H1 (cell line): Measurements from ENCODE around the gene EFNA3. TPM values are rescaled to one million over a fixed set of nuclear protein-coding genes. Genes with fewer than 3 reads are reported as not detected.

Source experiments
- CTCF ChIA-PET: fragments of 300-600 bp; sonication (Branson Sonifier 250); formaldehyde crosslinking; loops from one replicate; lab custom pipeline; 2021; ENCODE audit not compliant: partially characterized antibody; lab: Charles Lee
- POLR2A ChIA-PET: fragments of 300-600 bp; sonication (Branson Sonifier 250); formaldehyde crosslinking; loops from one replicate; lab custom pipeline; 2021; ENCODE audit warnings: inconsistent platforms; ENCODE audit not compliant: partially characterized antibody; lab: Charles Lee
- DNase-seq, 2 experiments: peaks; one replicate each; pipeline versions ENCODE4 v3.0.0 to v3.0.0-alpha.2; 2010 to 2022; ENCODE audit warnings: low spot score in 2 of 2, low read depth in 1 of 2, mixed read lengths in 1 of 2
- FAIRE-seq: peaks from 2 replicates; lab custom pipeline; 2011; peaks lifted over from hg19 to GRCh38; lab: Jason Lieb, UNC
- H2AFZ ChIP-seq: 2 replicates; pipeline ENCODE4 v1.8.1; 2012; ENCODE audit warnings: low read length, inconsistent platforms
- H2AK5ac ChIP-seq: 2 replicates; pipeline ENCODE4 v1.6.1; 2013; ENCODE audit warnings: low read depth, low read length
- H2BK120ac ChIP-seq: replicated peaks from 2 replicates; pipeline ENCODE3; 2013; ENCODE audit warnings: low read depth, low read length, inconsistent platforms
- H2BK12ac ChIP-seq: 2 replicates; pipeline ENCODE4 v1.6.1; 2013; ENCODE audit warnings: low read depth, low read length
- H2BK15ac ChIP-seq: 2 replicates; pipeline ENCODE4 v1.6.1; 2013; ENCODE audit warnings: low read length
- H2BK20ac ChIP-seq: 2 replicates; pipeline ENCODE4 v1.6.1; 2013; ENCODE audit warnings: low read length
- H2BK5ac ChIP-seq: 2 replicates; pipeline ENCODE4 v1.6.1; 2013; ENCODE audit warnings: low read depth, low read length
- H3K14ac ChIP-seq: 2 replicates; pipeline ENCODE4 v1.6.1; 2013; ENCODE audit warnings: inconsistent platforms; ENCODE audit not compliant: insufficient read length
- H3K18ac ChIP-seq: 2 replicates; pipeline ENCODE4 v1.6.1; 2013; ENCODE audit warnings: low read length; ENCODE audit errors: extremely low read depth
- H3K23ac ChIP-seq: 2 replicates; pipeline ENCODE4 v1.6.1; 2013; ENCODE audit warnings: inconsistent platforms; ENCODE audit not compliant: insufficient read length
- H3K23me2 ChIP-seq: 2 replicates; pipeline ENCODE4 v1.6.1; 2013; ENCODE audit warnings: low read depth, low read length
- H3K27ac ChIP-seq: 2 replicates; pipeline ENCODE4 v1.6.1; 2011; ENCODE audit warnings: low read depth, low read length, inconsistent platforms
- H3K27me3 ChIP-seq, 4 experiments: replicated peaks in 1 of 4; 1 replicate in 1 of 4; 2 replicates in 3 of 4; pipeline versions ENCODE4 v1.6.1 to v1.8.1; 2011 to 2013; ENCODE audit warnings: low read length in 3 of 4, mild to moderate bottlenecking in 3 of 4, inconsistent platforms in 2 of 4, mixed read lengths in 2 of 4, moderate library complexity in 1 of 4; ENCODE audit not compliant: control insufficient read depth in 3 of 4, insufficient read depth in 3 of 4; ENCODE audit errors: extremely low read depth in 1 of 4
- H3K36me3 ChIP-seq, 4 experiments: 2 replicates each; pipeline versions ENCODE4 v1.6.1 to v1.8.1; 2011 to 2013; ENCODE audit warnings: mild to moderate bottlenecking in 4 of 4, low read length in 3 of 4, moderate library complexity in 2 of 4, control low read depth in 1 of 4, inconsistent platforms in 1 of 4; ENCODE audit not compliant: insufficient read depth in 4 of 4, control insufficient read depth in 2 of 4
- H3K4ac ChIP-seq: replicated peaks from 2 replicates; pipeline ENCODE3; 2013; ENCODE audit warnings: low read length, low read depth, mixed read lengths, inconsistent platforms; ENCODE audit not compliant: insufficient read length
- H3K4me1 ChIP-seq, 4 experiments: replicated peaks in 1 of 4; 1 replicate in 1 of 4; 2 replicates in 3 of 4; pipeline versions ENCODE4 v1.6.1 to v1.8.1; 2011 to 2013; ENCODE audit warnings: low read length in 3 of 4, inconsistent platforms in 2 of 4, mixed read lengths in 1 of 4; ENCODE audit not compliant: insufficient read depth in 4 of 4, control insufficient read depth in 3 of 4
- H3K4me2 ChIP-seq, 2 experiments: 2 replicates each; pipeline versions ENCODE4 v1.6.1 to v1.8.1; 2011 to 2013; ENCODE audit warnings: low read depth in 2 of 2, low read length in 2 of 2, control low read depth in 1 of 2, inconsistent platforms in 1 of 2, mild to moderate bottlenecking in 1 of 2; ENCODE audit not compliant: insufficient read depth in 1 of 2
- H3K4me3 ChIP-seq, 4 experiments: fragments of 200-600, 300-600 bp in 1 of 4; sonication (generic), shearing (Covaris generic), sonication (Bioruptor Twin) in 1 of 4; 2 replicates each; pipeline versions ENCODE4 v1.5.1 to v1.8.1; 2011 to 2016; ENCODE audit warnings: low read length in 4 of 4, low read depth in 3 of 4, control low read depth in 2 of 4, inconsistent platforms in 2 of 4, mild to moderate bottlenecking in 2 of 4, mixed read lengths in 1 of 4, moderate library complexity in 1 of 4; ENCODE audit not compliant: insufficient read depth in 2 of 4; ENCODE audit errors: extremely low read depth in 1 of 4
- H3K56ac ChIP-seq: replicated peaks from 2 replicates; pipeline ENCODE3; 2013; ENCODE audit warnings: low read depth, mild to moderate bottlenecking, mixed read lengths, low read length, inconsistent platforms; ENCODE audit not compliant: insufficient read length
- H3K79me1 ChIP-seq: 2 replicates; pipeline ENCODE4 v1.6.1; 2013; ENCODE audit warnings: low read depth, low read length, control low read depth
- H3K79me2 ChIP-seq, 2 experiments: 2 replicates each; pipeline versions ENCODE4 v1.6.1 to v1.8.1; 2012 to 2013; ENCODE audit warnings: low read length in 2 of 2, mild to moderate bottlenecking in 2 of 2, inconsistent platforms in 1 of 2; ENCODE audit not compliant: insufficient read depth in 2 of 2, control insufficient read depth in 1 of 2
- H3K9ac ChIP-seq, 4 experiments: replicated peaks in 1 of 4; 1 replicate in 1 of 4; 2 replicates in 3 of 4; pipeline versions ENCODE4 v1.6.1 to v1.8.1; 2011 to 2013; ENCODE audit warnings: low read depth in 3 of 4, low read length in 3 of 4, control low read depth in 2 of 4, mild to moderate bottlenecking in 2 of 4, moderate library complexity in 2 of 4, inconsistent platforms in 1 of 4; ENCODE audit errors: extremely low read depth in 1 of 4
- H3K9me3 ChIP-seq, 2 experiments: 2 replicates each; pipeline versions ENCODE4 v1.6.1 to v1.8.1; 2012 to 2013; ENCODE audit warnings: mild to moderate bottlenecking in 2 of 2, moderate library complexity in 2 of 2, control low read depth in 1 of 2, inconsistent platforms in 1 of 2, low read depth in 1 of 2, low read length in 1 of 2, mixed read lengths in 1 of 2; ENCODE audit not compliant: insufficient read depth in 2 of 2
- H4K20me1 ChIP-seq, 2 experiments: replicated peaks in 1 of 2; 2 replicates each; pipeline versions ENCODE3 to v1.8.1; 2011 to 2013; ENCODE audit warnings: inconsistent platforms in 2 of 2, low read length in 2 of 2, mild to moderate bottlenecking in 1 of 2; ENCODE audit not compliant: insufficient read depth in 2 of 2, control insufficient read depth in 1 of 2
- H4K5ac ChIP-seq: 2 replicates; pipeline ENCODE4 v1.6.1; 2013; ENCODE audit warnings: low read length, low read depth, mixed read lengths, inconsistent platforms; ENCODE audit not compliant: insufficient read length
- H4K8ac ChIP-seq: 2 replicates; pipeline ENCODE4 v1.8.0; 2013; ENCODE audit warnings: mild to moderate bottlenecking, moderate library complexity, low read length, inconsistent platforms; ENCODE audit not compliant: insufficient read depth; ENCODE audit errors: extremely low read depth
- H4K91ac ChIP-seq: replicated peaks from 2 replicates; pipeline ENCODE3; 2013; ENCODE audit warnings: low read length, mixed read lengths, inconsistent platforms; ENCODE audit not compliant: insufficient read length
- BCL11A ChIP-seq, 2 experiments: IDR thresholded peaks; one replicate each; pipeline ENCODE4 v1.6.1; 2011; ENCODE audit warnings: low read depth in 2 of 2, low read length in 2 of 2, mild to moderate bottlenecking in 2 of 2
- CBX5 ChIP-seq: fragments of 300-800, 300-1000 bp; sonication (generic); IDR thresholded peaks from 2 replicates; pipeline ENCODE4 v1.7.1; 2016; ENCODE audit warnings: antibody characterized with exemption, low read length, low read depth
- HDAC2 ChIP-seq, 2 experiments: fragments of 300-600 bp in 1 of 2; sonication (generic) in 1 of 2; IDR thresholded peaks; 2 replicates each; pipeline ENCODE4 v1.6.1; 2011 to 2012; ENCODE audit warnings: low read depth in 2 of 2, low read length in 2 of 2, mild to moderate bottlenecking in 2 of 2, moderate library complexity in 2 of 2, borderline replicate concordance in 1 of 2, inconsistent platforms in 1 of 2
- HDAC6 ChIP-seq: IDR thresholded peaks from one replicate; pipeline ENCODE4 v1.7.1; 2012; ENCODE audit warnings: low read depth, mild to moderate bottlenecking, inconsistent platforms, low read length, moderate library complexity
- JUN ChIP-seq: IDR thresholded peaks from 2 replicates; pipeline ENCODE4 v1.6.1; 2011; ENCODE audit warnings: low read depth, mild to moderate bottlenecking, improper control_type of control experiment, low read length
- JUND ChIP-seq: IDR thresholded peaks from 2 replicates; pipeline ENCODE4 v1.6.1; 2011; ENCODE audit warnings: mild to moderate bottlenecking, improper control_type of control experiment, low read length
- KDM5A ChIP-seq: fragments of 200-600 bp; IDR thresholded peaks from 2 replicates; pipeline ENCODE4 v1.7.1; 2012; ENCODE audit warnings: mild to moderate bottlenecking, low read length, inconsistent platforms, mixed read lengths
- NANOG ChIP-seq: IDR thresholded peaks from 2 replicates; pipeline ENCODE4 v1.6.1; 2011; ENCODE audit warnings: low read length, low read depth, mild to moderate bottlenecking, inconsistent platforms; ENCODE audit not compliant: insufficient read depth, poor library complexity, severe bottlenecking
- SIX5 ChIP-seq: IDR thresholded peaks from 2 replicates; pipeline ENCODE4 v1.6.1; 2011; ENCODE audit warnings: mild to moderate bottlenecking, low read depth, low read length
- TBP ChIP-seq: IDR thresholded peaks from 2 replicates; pipeline ENCODE4 v1.6.1; 2011; ENCODE audit warnings: low read depth, low read length, improper control_type of control experiment
- TCF12 ChIP-seq: IDR thresholded peaks from 2 replicates; pipeline ENCODE4 v1.6.1; 2011; ENCODE audit warnings: low read depth, mild to moderate bottlenecking, low read length
- TEAD4 ChIP-seq: IDR thresholded peaks from 2 replicates; pipeline ENCODE4 v1.6.1; 2012; ENCODE audit warnings: low read depth, low read length, inconsistent platforms, mixed read lengths
- ZNF274 ChIP-seq: IDR thresholded peaks from 2 replicates; pipeline ENCODE4 v1.7.0; 2012; ENCODE audit warnings: low read length, borderline replicate concordance; ENCODE audit errors: extremely low read depth
- WGBS, 2 experiments: shearing (Covaris generic) in 1 of 2; methylation state at CpG; one replicate each; pipeline versions ENCODE4 v1.1.6 to v1.1.7; 2013 to 2015; ENCODE audit warnings: low lambda C conversion rate in 2 of 2, mixed read lengths in 2 of 2, inconsistent platforms in 1 of 2, low coverage in 1 of 2, missing lambda C conversion rate in 1 of 2; ENCODE audit not compliant: insufficient replicate concordance in 2 of 2, insufficient coverage in 1 of 2, insufficient read length in 1 of 2; ENCODE audit errors: extremely low coverage in 1 of 2, missing lambda C conversion rate in 1 of 2; 5-methylcytosine and 5-hydroxymethylcytosine counted together
- polyA plus RNA-seq, 7 experiments: library from polyadenylated mRNA; depleted of rRNA in 3 of 7; stranded (reverse) in 5 of 7; unstranded in 2 of 7; fragments of >200 nt in 5 of 7; fragments of 200-250 nt in 2 of 7; gene quantifications; 1 replicate in 5 of 7; 2 replicates in 1 of 7; 4 replicates in 1 of 7; pipeline versions ENCODE4 v1.2.1 to v1.2.3, GENCODE V29; 2011 to 2013; ENCODE audit warnings: missing spikeins in 2 of 7, mixed read lengths in 2 of 7
- total RNA-seq: library from RNA; stranded (reverse); fragmentation: NEBNext Ultra II Directional; extraction: Animal tissue kit (Norgen Biotek cat#: 25700); gene quantifications from 2 replicates; pipeline ENCODE4 v1.2.1, GENCODE V29; 2021
- TF ChIP-seq, protein P1 (sequence below): IDR thresholded peaks from 2 replicates; pipeline ENCODE4 v1.6.1; 2011; ENCODE audit warnings: low read depth, mild to moderate bottlenecking, low read length; ENCODE audit not compliant: insufficient read depth

EFNA3 gene
- total and polyA plus RNA-seq, 2 of the 8 experiments (the other 6 are each of a cell fraction or from before 2014, with no cell fraction given) = 10.8 to 13.8 TPM

DNA sequence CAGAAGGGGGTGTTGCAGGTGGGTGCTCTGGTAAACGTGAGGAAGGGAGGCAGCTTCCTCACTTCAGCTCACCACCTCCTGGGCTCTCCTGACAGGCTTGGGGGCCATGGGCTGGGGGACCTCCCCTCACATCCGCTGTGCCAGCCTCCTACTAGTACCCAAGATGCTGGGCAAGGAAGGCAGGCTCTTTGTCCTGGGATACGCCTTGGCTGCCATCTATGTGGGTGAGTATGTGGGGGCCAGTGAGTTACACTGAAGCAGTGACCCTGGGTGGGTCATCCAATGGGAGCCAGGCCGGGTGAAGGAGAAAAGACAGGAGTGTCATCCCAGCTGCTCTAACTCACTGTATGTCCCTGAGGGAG is 39.3 kb upstream of the EFNA3 start:
- H4K8ac ChIP-seq = no peak overlapping the region
- no peak overlapping the region for H2AK5ac ChIP-seq
- H2BK15ac ChIP-seq = peak overlapping the region; percentile 63; the same call in 1 of the 2 replicates
- H4K91ac ChIP-seq = no peak overlapping the region
- H2AFZ ChIP-seq = no peak overlapping the region
- ChIA-PET CTCF (interaction anchor here (1.2 to 32.4 kb wide), 9 partner anchors 8 to 52 kb away, joined by 3 to 907 read pairs (median 11); partner anchors contain the start of genes ADAM15, DCST1, DCST2 and EFNA3), POLR2A (interaction anchor here (1.6 to 8.8 kb wide), 2 partner anchors 19 to 26 kb away, joined by 3 to 60 read pairs; no protein-coding TSS in a partner anchor)
- H3K27ac ChIP-seq = no peak overlapping the region
- H3K4me3 ChIP-seq = no peak overlapping the region
- no peaks in the 10 kb centered on the region for H3K9me3 ChIP-seq
- no peak overlapping the region for H2BK20ac ChIP-seq
- no peak overlapping the region for H2BK5ac ChIP-seq
- H3K4ac ChIP-seq = no peak overlapping the region
- H2BK12ac ChIP-seq = no peak overlapping the region
- H3K36me3 ChIP-seq = no peaks in the 10 kb centered on the region
- H3K23me2 ChIP-seq = no peaks in the 10 kb centered on the region
- no peak overlapping the region for H3K14ac ChIP-seq
- no peaks in the 10 kb centered on the region for H3K79me2 ChIP-seq
- WGBS, 2 experiments = 76% methylated on average over 4 of the region's 4 CpGs; no CpG with 5 or more reads in 1 of the 2 experiments
- no peak for DNase-seq
- H3K56ac ChIP-seq = no peak overlapping the region
- no peaks in the 10 kb centered on the region; the same call in 1 of the 2 replicates for H3K79me1 ChIP-seq
- no peak overlapping the region for H3K23ac ChIP-seq
- no peaks in the 10 kb centered on the region for H3K4me1 ChIP-seq
- no peak overlapping the region for H3K18ac ChIP-seq
- H3K9ac ChIP-seq = no peak overlapping the region
- no peak overlapping the region for H3K4me2 ChIP-seq
- FAIRE-seq = no peak
- H4K20me1 ChIP-seq = no peaks in the 10 kb centered on the region
- no peak overlapping the region for H4K5ac ChIP-seq
- peaks cover 0 to 2% (median 0%) of the 10 kb centered on the region in 4 experiments; a peak in 3 of 7 replicates for H3K27me3 ChIP-seq
- H2BK120ac ChIP-seq = no peak overlapping the region
- no peak for TF ChIP-seq JUND
- TF ChIP-seq ZNF274 = no peak
- no peak for TF ChIP-seq CBX5
- TF ChIP-seq TCF12 = no peak
- no peak for TF ChIP-seq TBP
- no peak for TF ChIP-seq JUN
- no peak for TF ChIP-seq NANOG
- no peak for TF ChIP-seq TEAD4
- TF ChIP-seq, protein P1, sequence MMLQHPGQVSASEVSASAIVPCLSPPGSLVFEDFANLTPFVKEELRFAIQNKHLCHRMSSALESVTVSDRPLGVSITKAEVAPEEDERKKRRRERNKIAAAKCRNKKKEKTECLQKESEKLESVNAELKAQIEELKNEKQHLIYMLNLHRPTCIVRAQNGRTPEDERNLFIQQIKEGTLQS = no peak
- TF ChIP-seq KDM5A = no peak
- no peak for TF ChIP-seq SIX5
- no peak for TF ChIP-seq BCL11A (IDR thresholded peaks at IDR 0.05; ENCODE audit: low read depth in 2 of 2, low read length in 2 of 2)
- no peak for TF ChIP-seq HDAC6
- TF ChIP-seq HDAC2 (IDR thresholded peaks at IDR 0.05; ENCODE audit: borderline replicate concordance in 1 of 2, low read depth in 2 of 2, low read length in 2 of 2) = no peak
